HG03135 (cell line): ENCODE results near the gene KIFC3.
"Not testable (repeated sequence)": the region's sequence is repeated elsewhere in the genome, so short reads cannot be mapped to it uniquely, and the experiment has no call there.

Experiments used
- ATAC-seq: cut with Tn5 transposase; IDR thresholded peaks from one replicate; pipeline ENCODE4 v1.9.1; 2021; ENCODE audit warnings: mild to moderate bottlenecking, moderate library complexity; ENCODE audit not compliant: unreplicated experiment

Gene KIFC3

DNA sequence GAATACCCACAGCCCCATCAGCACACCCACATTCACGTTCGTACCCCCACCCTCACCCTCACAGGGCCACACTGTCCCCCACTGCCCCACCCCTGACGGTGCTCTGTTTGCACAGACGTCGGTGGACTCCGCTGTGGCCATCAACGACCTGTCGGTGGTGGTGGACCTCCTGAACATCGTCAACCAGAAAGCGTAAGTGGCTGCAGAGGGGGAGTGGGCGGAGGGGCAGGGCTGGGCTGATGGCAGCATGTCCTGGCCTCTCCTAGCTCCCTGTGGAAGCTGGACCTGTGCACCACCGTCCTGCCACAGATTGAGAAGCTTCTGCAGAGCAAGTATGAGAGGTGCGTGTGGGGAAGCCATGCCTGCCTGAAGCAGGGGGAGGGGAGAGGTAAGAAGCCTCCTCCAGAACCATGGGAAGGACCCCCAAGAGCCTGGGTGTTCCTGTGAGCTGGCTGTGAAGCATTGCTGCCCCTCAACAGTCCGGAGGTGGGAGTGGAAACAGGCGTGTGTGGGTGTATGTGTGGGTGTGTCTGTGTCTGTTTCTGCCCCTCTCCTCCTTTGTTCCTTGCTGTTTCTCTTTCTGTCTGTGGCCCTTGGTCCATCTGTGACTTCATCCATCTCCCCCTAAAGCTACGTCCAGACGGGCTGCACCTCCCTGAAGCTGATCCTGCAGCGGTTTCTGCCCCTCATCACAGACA lies 46.4 kb downstream of the KIFC3 start:
- ATAC-seq, result no peak

DNA sequence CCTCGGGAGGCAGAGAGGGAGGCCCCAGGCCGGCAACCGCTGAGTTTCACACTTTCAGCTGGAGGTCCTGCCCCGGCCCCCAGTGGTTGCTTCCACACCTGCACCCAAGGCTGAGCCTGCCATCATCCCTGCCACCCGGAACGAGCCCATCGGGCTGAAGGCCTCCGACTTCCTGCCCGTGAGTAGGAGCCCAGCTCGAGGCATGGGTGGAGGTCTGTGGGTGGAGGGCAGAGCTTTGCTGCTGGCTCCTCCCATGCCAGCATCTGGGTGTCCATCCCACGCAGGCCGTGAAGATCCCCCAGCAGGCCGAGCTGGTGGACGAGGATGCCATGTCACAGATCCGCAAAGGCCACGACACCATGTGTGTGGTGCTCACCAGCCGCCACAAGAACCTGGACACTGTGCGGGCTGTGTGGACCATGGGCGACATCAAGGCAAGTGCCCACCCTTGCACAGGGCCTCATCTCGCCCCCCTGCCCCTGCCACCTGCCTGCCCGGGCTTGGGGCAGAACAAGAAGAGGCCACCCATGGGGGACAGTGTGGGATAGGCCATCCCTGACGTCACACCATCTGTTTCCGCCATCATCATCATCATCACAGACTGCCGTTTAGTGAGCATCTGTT lies 47.1 kb downstream of the KIFC3 start:
- no peak for ATAC-seq

DNA sequence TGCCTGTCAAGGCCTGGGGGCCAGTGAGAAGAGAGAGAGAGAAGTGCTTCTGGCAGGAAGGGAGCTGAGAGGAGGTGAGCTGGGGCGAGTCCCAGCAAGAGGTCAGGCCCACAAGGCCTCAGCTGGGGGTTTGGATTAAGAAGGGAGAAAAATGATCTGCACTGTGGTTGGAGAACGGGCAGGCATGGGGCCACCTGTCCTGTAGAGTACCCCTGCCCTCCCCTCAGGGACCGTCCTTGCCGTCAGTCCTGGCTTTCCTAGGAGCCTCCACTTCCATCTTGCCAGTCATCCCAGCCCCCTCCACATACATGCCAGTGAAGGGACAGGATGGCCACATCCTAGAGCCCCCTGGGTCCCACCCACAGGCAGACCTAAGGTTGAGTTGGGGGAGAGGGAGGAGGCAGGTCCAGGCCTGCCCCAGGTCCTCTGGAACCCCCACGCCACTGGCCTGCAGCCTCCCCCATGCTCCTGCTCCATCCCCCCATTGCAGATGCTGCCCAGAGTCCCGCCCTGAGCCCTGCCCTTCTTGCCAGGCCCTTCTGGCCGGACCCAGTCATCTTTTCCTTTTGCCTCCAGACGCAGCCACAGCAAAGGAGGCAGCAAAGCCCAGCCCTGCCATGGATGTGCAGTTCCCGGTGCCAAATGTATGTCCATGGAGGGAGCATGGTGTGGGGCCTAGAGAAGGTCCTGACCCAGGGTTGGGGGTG lies 47.8 kb downstream of the KIFC3 start:
- no peak for ATAC-seq

DNA sequence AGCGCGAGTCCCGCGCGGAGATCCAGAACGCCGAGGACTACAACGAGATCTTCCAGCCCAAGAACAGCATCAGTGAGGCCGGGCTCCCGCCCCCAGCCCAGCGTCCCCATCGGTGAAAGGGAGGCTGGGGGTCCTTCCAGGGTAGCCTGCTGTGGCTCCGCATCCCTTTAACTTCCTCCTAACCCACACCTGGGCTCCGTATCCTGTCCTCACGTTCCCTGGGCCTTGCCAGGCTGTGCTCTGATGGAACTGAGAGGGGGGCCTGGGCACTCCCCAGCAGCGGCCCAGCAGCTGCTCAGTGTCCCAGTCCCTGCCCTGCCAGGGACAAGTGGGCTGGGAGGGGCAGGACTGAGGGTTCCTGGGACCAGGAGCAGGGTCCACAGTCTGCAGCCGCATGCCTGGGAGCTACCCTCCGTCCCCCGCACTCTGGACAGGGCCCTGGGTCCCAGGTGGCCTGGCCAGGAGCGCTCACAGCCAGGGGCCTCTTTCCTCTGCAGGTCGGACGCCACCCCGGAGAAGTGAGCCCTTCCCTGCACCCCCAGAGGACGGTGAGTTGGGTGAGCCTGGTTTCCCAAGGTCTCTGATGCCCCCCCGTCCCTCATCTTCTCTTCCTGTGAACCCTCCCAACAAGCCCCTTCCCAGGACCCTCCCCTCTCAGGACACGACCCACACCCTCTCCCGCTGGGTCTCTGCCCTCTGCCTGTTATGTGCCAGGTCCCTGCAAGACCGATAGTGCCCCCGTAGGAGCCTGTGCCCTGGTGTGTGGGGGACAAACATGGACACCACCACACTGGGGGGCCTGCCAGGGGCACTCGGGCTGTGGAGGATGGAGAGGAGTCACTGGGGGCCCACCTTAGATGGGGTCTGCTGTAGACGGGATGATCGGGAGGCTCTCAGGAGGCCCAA lies 48.6 kb downstream of the KIFC3 start:
- no peak for ATAC-seq

GRCh38 chr16:57752581-57753447 lies 49.5 kb downstream of the KIFC3 start:
- no peak for ATAC-seq

DNA sequence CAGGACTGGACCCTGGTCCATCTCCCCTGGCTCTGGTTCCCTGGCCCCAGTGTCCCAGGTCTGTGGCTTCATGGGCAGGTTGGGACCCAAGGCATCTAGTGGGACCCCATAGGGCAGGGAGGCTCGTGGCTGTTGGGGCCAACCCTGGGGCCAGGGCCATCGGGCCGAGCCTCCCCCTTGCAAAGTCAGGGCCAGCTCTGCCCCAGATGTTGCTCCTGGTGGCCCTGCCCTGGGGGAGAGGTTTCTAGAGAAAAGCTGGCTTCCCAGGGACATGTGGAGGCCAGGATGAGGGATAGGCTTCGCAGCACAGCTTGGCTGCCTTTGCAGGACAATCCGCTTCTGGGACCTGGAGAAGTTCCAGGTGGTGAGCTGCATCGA lies 50.1 kb downstream of the KIFC3 start:
- ATAC-seq, result no peak

- no peak for ATAC-seq
Measured at GRCh38 chr16:57751539-57752202, 50.6 kb downstream of the KIFC3 start.

DNA sequence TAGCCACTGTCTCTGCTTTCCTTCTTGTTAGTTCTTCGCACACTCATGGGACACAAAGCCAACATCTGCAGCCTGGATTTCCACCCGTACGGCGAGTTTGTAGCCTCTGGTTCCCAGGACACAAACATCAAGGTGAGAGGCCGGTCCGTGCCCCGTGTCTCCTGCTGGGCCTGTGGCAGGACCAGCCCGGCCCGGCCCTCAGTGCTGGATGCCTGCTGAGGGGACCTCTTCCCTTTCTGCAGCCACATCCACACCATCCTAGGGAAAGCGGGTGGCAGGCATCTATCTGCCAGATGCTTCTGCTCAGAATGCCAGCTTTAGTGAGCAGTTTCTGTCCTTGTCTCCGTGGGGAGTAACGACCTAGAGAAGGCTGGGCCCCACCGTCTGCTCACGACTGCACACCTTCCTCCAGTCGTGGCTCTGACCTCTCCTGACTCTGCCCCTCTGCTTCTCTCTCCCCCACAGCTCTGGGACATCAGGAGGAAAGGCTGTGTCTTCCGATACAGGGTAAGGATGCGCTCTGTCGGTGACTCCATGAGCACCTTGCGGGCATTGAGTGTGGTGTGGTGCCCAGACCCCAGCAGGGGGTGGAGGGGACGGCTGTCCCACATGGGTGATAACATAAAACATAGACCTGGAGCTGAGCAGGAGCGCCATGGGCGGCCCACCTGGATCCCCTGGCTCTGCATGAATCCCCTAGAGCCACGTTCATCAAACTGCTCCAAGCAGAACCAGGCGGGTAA lies 51.3 kb downstream of the KIFC3 start:
- no peak for ATAC-seq

GRCh38 chr16:57749856-57750452 lies 52.3 kb downstream of the KIFC3 start:
- ATAC-seq, result no peak

DNA sequence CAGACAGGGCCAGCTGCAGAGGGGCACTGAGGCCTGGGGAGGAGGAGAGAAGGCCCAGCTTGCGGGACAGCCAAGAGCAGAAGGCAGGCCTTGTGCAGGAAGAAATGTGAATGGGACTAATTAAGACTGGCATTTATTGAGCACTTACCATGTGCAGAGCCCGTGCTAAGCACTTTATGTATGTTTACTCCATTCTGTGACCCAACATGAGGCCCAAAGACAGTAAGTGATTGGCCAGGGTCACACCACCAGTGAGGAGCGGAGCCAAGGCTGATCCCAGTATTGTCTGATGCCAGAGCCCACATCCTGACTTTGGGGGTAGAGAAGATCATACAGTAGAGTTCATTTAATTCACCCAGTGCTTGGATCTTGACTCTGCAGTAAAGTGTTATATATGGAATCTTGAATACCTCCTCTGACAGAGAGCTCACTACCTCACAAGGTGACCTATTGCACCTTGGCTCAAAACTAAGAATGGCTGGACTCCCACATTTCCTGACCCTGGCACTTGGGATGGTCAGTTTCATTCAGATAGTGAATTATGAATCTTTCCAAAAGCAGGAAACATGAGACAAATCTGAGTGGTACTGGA lies 53.1 kb downstream of the KIFC3 start:
- ATAC-seq, result no peak

- ATAC-seq, result no peak
Measured at GRCh38 chr16:57748596-57748995, 53.7 kb downstream of the KIFC3 start.

- no peak for ATAC-seq
Measured at GRCh38 chr16:57747996-57748395, 54.3 kb downstream of the KIFC3 start.

- ATAC-seq, result no peak
Measured at GRCh38 chr16:57747496-57747895, 54.8 kb downstream of the KIFC3 start.

- ATAC-seq, result no peak
Measured at GRCh38 chr16:57747091-57747490, 55.2 kb downstream of the KIFC3 start.

DNA sequence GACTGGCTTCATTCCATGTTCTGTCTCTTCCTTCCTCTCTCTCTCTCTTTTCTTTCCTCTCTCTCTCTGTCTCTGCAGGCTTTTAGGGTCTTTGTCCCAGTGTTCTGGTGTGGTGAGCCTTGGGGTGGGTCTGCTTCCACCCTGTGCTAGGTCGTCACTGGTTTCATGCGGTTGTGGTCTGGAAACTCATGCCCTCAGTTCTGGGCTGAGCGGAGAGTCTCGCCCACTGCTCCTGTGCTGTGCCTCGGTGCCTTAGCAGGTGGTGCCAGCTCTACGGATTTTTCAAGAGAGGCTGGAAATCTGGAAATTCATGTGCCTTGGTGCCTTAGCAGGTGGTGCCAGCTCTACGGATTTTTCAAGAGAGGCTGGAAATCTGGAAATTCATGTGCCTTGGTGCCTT lies 56.0 kb downstream of the KIFC3 start:
- not testable (repeated sequence) for ATAC-seq

GRCh38 chr16:57745768-57746167 lies 56.5 kb downstream of the KIFC3 start:
- no peak for ATAC-seq

DNA sequence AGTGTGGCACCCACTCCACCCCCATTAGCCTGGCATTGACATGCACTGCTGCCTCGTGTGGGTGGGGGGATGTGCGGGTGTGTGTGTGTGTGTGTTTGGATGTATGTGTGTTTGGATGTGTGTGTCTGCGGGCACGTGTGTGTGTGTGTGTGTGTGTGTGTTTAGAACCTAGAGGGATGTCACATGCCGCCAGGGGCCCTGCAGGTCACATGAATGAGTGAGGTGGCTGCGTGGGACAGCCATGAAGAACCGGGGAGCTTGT lies 57.7 kb downstream of the KIFC3 start:
- no peak for ATAC-seq

GRCh38 chr16:57743886-57744641 lies 58.2 kb downstream of the KIFC3 start:
- no peak for ATAC-seq
